Psoas muscle (tissue), 8 donors: ENCODE results near the gene TESK2. TPM values are rescaled to one million over a fixed set of nuclear protein-coding genes. Genes with fewer than 3 reads are reported as not detected.

Experiments
- ATAC-seq, 4 donors: fragments of 200-7000 bp; cut with Tn5 transposase; one replicate each; pipeline ENCODE4 v1.9.1; 2020; ENCODE audit warnings: moderate library complexity in 3 of 4, mild to moderate bottlenecking in 2 of 4
- DNase-seq, 2 donors: peaks; one replicate each; pipeline ENCODE4 v3.0.0-alpha.2; 2020
- H3K27ac ChIP-seq: fragments of 200-600 bp; one replicate; pipeline ENCODE4 v1.8.0; 2022
- H3K27me3 ChIP-seq, 3 donors: fragments of 200-600 bp in 1 of 3; one replicate each; pipeline versions ENCODE4 v1.6.1 to v1.8.0; 2013 to 2022; ENCODE audit warnings: low read length in 2 of 3, mild to moderate bottlenecking in 2 of 3, moderate library complexity in 1 of 3; ENCODE audit not compliant: insufficient read depth in 3 of 3
- H3K36me3 ChIP-seq, 2 donors: fragments of 200-600 bp in 1 of 2; one replicate each; pipeline versions ENCODE4 v1.6.1 to v1.8.0; 2013 to 2022; ENCODE audit warnings: low read depth in 1 of 2, mild to moderate bottlenecking in 1 of 2, moderate library complexity in 1 of 2; ENCODE audit not compliant: insufficient read depth in 1 of 2
- H3K4me1 ChIP-seq: fragments of 200-600 bp; one replicate; pipeline ENCODE4 v1.8.0; 2022
- H3K4me3 ChIP-seq: fragments of 200-600 bp; one replicate; pipeline ENCODE4 v1.8.0; 2022; ENCODE audit warnings: mild to moderate bottlenecking
- H3K9me3 ChIP-seq: fragments of 200-600 bp; one replicate; pipeline ENCODE4 v1.8.0; 2022
- WGBS, 3 donors: extraction: QIAGEN DNeasy Blood & Tissue Kit; methylation state at CpG; one replicate each; pipeline versions ENCODE4 v1.1.6 to v1.1.7; 2013; 5-methylcytosine and 5-hydroxymethylcytosine counted together
- intact Hi-C, 2 donors: fragments of 100-400 bp; cut with DNase I; formaldehyde crosslinking; loops; one replicate each; pipeline versions ENCODE4 v1.11.0 to v1.14.2; 2022
- polyA plus RNA-seq, 3 donors: library from polyadenylated mRNA; stranded (reverse); fragments of 200-250 nt; gene quantifications; one replicate each; pipeline ENCODE4 v1.2.3, GENCODE V29; 2013
- total RNA-seq, 4 donors: library from RNA; stranded (reverse); fragmentation: NEBNext Ultra II Directional in 2 of 4; extraction: Animal tissue kit (Norgen Biotek cat#: 25700) in 2 of 4; gene quantifications; one replicate each; pipeline versions ENCODE4 v1.2.1 to v1.2.4, GENCODE V29; 2021 to 2023
- TF ChIP-seq, protein P1 (sequence below): fragments of 200-600 bp; IDR thresholded peaks from one replicate; pipeline ENCODE4 v1.8.0; 2022; ENCODE audit warnings: antibody characterized with exemption
- donor health status: healthy with polysubstance abuse.
- donor health status: DM: no; HTN: no; CAD: no; lungs with moderate emphysema.
- donor health status: Bipolar disorder and iron deficiency.
- donor health status: healthy.
- donor health status: DM: yes; HTN: yes; CAD: no.
- donor health status: DM: no; HTN: no; CAD: no.
- donor health status: DM: no; HTN: no; CAD: no.
- donor health status: DM: yes; HTN: yes; CAD: no.

TESK2 gene
- total and polyA plus RNA-seq, 7 donors, result 0.73 to 5.0 (median 2.2) TPM

DNA sequence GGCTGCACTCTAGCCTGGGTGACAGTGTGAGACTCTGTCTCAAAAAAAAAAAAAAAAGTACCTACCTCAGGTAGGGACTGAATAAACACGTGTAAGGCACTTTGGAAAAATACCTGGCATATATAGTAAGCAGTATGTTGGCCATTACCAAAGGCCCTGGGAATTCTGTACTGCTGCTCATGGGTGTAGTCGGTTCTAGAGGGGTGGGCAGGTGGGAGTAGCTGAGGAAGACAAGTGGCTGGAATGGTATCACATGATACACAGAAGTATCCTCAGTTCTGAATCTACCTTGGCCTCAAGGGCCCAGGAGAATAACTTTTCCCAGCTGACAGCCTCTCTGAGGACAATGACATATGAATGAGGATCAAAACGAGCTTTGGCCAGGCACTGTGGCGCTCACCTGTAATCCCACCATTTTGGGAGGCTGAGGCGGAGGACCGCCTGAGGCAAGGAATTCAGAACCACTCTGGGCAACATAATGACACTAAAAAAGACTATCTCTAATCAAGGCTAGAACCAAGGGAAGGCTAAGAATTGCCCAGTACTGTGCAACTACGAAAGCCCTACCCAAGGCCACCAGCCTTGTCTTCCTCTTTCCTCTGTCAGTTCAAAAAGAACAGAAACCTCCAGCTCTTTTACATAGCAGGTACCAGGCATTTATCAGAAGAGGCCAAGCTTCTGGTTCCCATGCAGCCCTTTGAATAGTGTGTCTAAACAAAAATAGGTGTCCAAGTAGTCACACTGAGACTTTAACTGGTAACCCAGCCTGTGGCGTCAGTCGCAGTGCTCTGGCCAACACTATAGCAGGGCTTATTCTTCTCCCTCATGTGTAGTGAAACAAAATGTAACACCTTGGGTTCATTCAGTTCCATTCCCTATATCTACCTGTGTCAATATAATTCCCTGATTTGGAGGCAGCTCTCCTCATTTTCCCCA lies 19.3 kb upstream of the TESK2 start:
- intact Hi-C loops, result no loop called here
- TF ChIP-seq, protein P1, sequence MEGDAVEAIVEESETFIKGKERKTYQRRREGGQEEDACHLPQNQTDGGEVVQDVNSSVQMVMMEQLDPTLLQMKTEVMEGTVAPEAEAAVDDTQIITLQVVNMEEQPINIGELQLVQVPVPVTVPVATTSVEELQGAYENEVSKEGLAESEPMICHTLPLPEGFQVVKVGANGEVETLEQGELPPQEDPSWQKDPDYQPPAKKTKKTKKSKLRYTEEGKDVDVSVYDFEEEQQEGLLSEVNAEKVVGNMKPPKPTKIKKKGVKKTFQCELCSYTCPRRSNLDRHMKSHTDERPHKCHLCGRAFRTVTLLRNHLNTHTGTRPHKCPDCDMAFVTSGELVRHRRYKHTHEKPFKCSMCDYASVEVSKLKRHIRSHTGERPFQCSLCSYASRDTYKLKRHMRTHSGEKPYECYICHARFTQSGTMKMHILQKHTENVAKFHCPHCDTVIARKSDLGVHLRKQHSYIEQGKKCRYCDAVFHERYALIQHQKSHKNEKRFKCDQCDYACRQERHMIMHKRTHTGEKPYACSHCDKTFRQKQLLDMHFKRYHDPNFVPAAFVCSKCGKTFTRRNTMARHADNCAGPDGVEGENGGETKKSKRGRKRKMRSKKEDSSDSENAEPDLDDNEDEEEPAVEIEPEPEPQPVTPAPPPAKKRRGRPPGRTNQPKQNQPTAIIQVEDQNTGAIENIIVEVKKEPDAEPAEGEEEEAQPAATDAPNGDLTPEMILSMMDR, result no peak
- no peak overlapping the region for H3K4me3 ChIP-seq
- DNase-seq, result no peak
- no peaks in the 10 kb centered on the region for H3K4me1 ChIP-seq
- no peaks in the 10 kb centered on the region for H3K27me3 ChIP-seq
- H3K36me3 ChIP-seq, result peaks cover 22 to 67% of the 10 kb centered on the region in 2 donors
- no peaks in the 10 kb centered on the region for H3K9me3 ChIP-seq
- H3K27ac ChIP-seq, result peak overlapping the region; percentile 9
- 66 to 79% (median 77%) methylated on average over 9 of the region's 9 CpGs for WGBS, 3 donors
- no peak for ATAC-seq

DNA sequence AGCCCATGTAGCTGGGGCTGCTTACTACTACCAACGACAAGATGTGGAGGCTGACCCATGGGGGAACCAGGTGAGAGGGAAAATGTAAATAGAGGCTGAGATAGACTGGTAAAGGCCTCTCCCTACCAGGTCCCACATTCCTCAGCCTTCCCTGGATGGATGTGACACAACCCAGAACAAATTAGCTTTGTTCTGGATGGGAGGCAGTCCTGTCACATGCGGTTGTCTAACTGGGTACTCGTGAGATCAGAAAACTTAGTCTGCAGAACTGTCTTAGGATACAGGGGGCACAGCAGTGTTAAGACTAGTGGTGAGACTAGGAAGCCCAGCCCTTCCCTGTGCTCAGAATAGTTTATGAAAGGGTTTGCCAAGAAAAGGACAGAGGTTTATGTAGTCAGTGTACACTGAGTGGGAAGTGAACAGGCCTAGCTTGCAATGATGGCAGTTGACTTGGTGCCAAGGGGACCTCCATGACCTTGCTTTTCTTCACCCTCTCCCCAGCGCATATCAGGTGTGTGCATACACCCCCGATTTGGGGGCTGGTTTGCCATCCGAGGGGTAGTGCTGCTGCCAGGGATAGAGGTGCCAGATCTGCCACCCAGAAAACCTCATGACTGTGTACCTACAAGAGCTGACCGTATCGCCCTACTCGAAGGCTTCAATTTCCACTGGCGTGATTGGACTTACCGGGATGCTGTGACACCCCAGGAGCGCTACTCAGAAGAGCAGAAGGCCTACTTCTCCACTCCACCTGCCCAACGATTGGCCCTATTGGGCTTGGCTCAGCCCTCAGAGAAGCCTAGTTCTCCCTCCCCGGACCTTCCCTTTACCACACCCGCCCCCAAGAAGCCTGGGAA lies 17.6 kb upstream of the TESK2 start:
- Histone ChIP-seq H3K27ac (peak overlapping the region; percentile 36), H3K4me3 (no peak overlapping the region), H3K4me1 (no peaks in the 10 kb centered on the region), H3K36me3 (peaks cover 7 to 53% of the 10 kb centered on the region in 2 donors), H3K27me3 (no peaks in the 10 kb centered on the region), H3K9me3 (no peaks in the 10 kb centered on the region)
- intact Hi-C loops, result no loop called here
- TF ChIP-seq, protein P1, result no peak
- DNase-seq (no peak), ATAC-seq (peak; percentile 56 to 74 (median 71))
- 54 to 74% (median 63%) methylated on average over 15 of the region's 15 CpGs for WGBS, 3 donors

DNA sequence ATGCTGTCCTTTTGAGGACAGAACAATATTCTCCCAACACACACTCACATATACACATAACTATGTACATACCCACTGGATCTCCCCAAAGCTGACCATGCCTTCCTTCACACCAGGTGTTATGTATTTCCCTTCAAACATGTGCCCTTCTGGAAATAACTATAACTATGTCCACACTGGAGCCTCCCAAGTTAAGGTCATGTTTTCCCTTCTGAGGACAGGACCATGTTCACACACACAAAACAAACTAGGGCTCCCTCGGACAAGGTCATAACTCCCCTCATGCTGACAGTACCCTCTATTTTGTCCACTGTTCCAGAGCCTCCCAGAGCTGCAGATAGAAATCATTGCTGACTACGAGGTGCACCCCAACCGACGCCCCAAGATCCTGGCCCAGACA lies 16.9 kb upstream of the TESK2 start:
- Histone ChIP-seq H3K27ac (peak overlapping the region; percentile 36), H3K36me3 (peaks cover 2 to 47% of the 10 kb centered on the region in 2 donors), H3K4me1 (no peaks in the 10 kb centered on the region), H3K4me3 (no peak overlapping the region), H3K9me3 (no peaks in the 10 kb centered on the region), H3K27me3 (no peaks in the 10 kb centered on the region)
- 75 to 87% (median 84%) methylated on average over 4 of the region's 4 CpGs for WGBS, 3 donors
- TF ChIP-seq, protein P1, result no peak
- no peak for DNase-seq
- intact Hi-C loops, result no loop called here
- peak in 2 of 4 donors; percentile 8 to 11 for ATAC-seq

DNA sequence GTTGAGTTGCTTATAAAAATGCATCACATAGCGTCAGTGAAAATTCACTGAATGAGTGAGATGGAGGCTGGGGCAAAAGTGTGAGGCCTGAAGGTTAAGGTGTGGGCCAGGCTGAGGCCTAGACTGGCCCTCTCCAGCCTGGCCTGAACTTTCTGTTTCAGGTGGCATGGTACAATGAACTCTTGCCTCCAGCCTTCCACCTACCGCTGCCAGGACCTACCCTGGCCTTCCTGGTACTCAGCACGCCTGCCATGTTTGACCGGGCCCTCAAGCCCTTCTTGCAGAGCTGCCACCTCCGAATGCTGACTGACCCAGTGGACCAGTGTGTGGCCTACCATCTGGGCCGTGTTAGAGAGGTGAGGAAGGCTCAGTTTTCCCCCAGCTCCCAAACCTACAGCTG lies 16.2 kb upstream of the TESK2 start:
- Histone ChIP-seq H3K9me3 (no peaks in the 10 kb centered on the region), H3K36me3 (peaks cover 0 to 40% of the 10 kb centered on the region in 2 donors), H3K4me3 (no peak overlapping the region), H3K27ac (peak overlapping the region; percentile 9), H3K27me3 (no peaks in the 10 kb centered on the region), H3K4me1 (no peaks in the 10 kb centered on the region)
- intact Hi-C loops, result no loop called here
- TF ChIP-seq, protein P1, result no peak
- peak in 2 of 4 donors; percentile 7 to 20 for ATAC-seq
- no peak for DNase-seq
- WGBS, 3 donors, result 87 to 95% (median 92%) methylated on average over 6 of the region's 6 CpGs
